Endothelial cell of umbilical vein (primary cell): Measurements from ENCODE around the gene SCIN.

Experiments
- EZH2 ChIP-seq: IDR thresholded peaks from 2 replicates; pipeline ENCODE4 v1.6.1; 2012; ENCODE audit warnings: borderline replicate concordance, low read depth, mild to moderate bottlenecking, moderate library complexity, low read length, inconsistent platforms; ENCODE audit not compliant: severe bottlenecking
- FOS ChIP-seq: IDR thresholded peaks from 2 replicates; pipeline ENCODE4 v1.6.1; 2011; ENCODE audit warnings: mild to moderate bottlenecking, low read length, moderate library complexity, borderline replicate concordance; ENCODE audit not compliant: insufficient read depth
- POLR2AphosphoS5 ChIP-seq: IDR thresholded peaks from 2 replicates; pipeline ENCODE4 v1.6.1; 2012; ENCODE audit warnings: low read depth, mild to moderate bottlenecking, control low read depth, low read length, moderate library complexity; ENCODE audit not compliant: insufficient read depth
- TF ChIP-seq, protein P1 (sequence below), 2 donors: IDR thresholded peaks; 1 replicate in 1 of 2; 2 replicates in 1 of 2; pipeline ENCODE4 v1.5.1; 2011; ENCODE audit warnings: low read length in 2 of 2, mild to moderate bottlenecking in 2 of 2, moderate library complexity in 2 of 2, control low read depth in 1 of 2, inconsistent platforms in 1 of 2, low read depth in 1 of 2; ENCODE audit not compliant: insufficient read depth in 1 of 2; ENCODE audit errors: extremely low read depth in 1 of 2
- TF ChIP-seq, protein P2 (sequence below): IDR thresholded peaks from 2 replicates; pipeline ENCODE4 v1.6.1; 2011; ENCODE audit not compliant: insufficient read depth, insufficient read length

DNA sequence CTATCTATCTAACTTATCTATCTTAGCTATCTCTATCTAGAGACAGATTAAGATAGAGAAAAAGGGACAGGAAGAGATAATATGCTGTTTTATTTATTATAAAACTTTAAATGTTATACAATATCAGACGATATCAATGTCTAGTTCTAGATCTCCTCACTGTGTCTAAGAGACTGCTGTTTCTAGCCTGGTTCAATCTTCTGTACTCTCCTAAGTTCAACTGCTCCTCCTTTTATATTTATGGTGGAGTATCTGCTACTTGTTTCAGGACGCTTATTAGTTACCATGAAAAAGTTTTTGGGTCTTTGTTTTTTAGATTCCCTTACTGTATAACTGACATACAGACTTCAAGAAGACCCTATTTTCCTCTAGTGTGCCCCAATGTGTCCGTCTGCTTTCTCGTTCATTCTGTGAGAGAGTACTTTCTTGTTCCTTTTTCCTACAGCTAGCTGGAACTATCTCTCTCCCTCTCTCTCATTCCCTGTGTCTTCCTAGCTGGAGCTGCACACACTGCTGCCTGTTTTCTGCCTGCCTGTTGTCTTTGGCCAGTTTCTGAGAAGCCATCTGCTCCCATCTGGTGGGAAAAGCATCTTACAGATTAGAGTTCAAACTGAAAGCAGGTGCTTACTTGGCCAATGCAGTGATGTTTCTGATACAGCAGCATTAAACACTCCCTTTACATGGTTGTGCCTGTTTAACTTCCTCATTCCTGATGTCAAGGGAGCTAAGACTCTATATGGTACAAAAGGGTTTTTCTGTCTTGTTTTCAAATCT lies 67.5 kb downstream of the SCIN start:
- TF ChIP-seq EZH2 (no peak), FOS (no peak), POLR2AphosphoS5 (no peak)
- TF ChIP-seq, protein P1, sequence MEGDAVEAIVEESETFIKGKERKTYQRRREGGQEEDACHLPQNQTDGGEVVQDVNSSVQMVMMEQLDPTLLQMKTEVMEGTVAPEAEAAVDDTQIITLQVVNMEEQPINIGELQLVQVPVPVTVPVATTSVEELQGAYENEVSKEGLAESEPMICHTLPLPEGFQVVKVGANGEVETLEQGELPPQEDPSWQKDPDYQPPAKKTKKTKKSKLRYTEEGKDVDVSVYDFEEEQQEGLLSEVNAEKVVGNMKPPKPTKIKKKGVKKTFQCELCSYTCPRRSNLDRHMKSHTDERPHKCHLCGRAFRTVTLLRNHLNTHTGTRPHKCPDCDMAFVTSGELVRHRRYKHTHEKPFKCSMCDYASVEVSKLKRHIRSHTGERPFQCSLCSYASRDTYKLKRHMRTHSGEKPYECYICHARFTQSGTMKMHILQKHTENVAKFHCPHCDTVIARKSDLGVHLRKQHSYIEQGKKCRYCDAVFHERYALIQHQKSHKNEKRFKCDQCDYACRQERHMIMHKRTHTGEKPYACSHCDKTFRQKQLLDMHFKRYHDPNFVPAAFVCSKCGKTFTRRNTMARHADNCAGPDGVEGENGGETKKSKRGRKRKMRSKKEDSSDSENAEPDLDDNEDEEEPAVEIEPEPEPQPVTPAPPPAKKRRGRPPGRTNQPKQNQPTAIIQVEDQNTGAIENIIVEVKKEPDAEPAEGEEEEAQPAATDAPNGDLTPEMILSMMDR (IDR thresholded peaks at IDR 0.05; ENCODE audit: extremely low read depth in 1 of 2, insufficient read depth in 1 of 2, low read depth in 1 of 2, low read length in 2 of 2): no peak
- TF ChIP-seq, protein P2, sequence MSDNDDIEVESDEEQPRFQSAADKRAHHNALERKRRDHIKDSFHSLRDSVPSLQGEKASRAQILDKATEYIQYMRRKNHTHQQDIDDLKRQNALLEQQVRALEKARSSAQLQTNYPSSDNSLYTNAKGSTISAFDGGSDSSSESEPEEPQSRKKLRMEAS: no peak
